Stimulated activated CD8-positive, alpha-beta memory T cell treated with anti-CD3 and anti-CD28 coated beads, Interleukin-15, amount 100 ng/mL, for 4 hours (primary cell): ENCODE data around the gene RTP1.

Experiments
- DNase-seq, 2 donors: peaks; one replicate each; pipeline ENCODE4 v3.0.0-alpha.2; 2020; ENCODE audit warnings: low read depth in 2 of 2

RTP1 gene

DNA sequence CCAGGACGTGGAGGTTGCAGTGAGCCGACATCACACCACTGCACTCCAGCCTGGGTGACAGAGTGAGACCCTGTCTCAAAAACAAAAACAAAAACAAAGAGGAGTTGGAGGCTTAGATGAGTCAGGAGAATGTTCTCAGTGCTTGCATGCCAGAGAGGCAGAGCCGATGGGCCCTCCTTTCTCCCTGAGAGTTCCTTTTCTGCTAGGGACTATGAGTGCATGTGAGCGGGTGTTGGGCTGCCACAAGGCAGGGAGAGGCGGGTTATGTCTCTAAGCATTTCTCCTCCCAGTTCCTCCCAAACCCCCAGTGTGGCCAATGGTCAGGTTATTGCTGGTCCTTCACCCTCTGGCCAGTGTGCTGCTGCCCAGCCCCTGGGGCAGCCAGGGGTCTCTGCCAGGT is 45.1 kb downstream of the RTP1 start:
- DNase-seq: no peak

DNA sequence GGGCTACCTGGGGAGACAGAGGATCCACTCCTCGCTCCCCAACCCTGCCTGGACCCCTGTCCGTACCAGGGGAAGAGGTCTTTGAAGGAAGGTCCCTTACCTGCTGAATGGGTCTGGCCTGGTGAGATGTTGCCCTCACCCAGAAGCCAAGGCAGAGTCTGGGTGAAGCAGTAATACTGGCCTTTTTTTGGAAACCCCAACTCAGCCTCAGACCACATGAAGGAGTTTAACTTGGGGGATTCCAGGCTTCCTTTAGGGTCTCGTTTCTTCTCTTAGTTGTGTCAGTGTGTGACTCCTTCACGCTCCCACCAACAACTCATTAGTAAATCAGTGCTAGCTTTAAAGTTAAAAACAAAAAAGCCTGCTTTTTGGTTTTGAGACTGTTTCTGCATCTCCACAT is 45.6 kb downstream of the RTP1 start:
- no peak for DNase-seq

DNA sequence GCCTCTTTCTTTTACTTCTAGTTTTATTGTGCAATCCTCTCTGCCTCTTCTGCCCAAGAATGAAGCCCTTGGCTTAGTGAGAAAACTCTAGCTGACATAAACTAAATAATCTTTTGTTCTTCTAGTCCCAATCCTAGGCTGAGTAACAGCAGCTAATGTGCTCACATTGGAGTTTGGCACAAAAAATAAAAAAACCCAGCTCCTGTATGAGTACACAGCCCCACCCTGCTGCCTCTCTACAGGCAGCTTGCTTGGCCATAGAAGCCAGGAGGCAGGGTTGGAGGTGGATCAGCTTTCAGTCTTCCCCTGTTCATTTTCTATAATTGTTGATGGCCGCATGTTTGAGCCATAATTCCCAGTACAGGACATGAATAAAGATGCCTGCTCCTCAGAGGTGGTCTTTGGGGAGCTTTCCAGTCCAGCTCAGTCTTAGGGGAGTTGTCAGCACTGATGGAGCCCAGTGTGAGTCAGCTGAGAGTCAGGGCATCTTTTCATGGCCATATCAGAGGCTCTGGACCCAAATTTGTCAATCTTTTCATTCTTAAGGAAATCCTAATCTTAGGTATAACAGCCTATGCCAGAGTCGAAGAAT is 46.7 kb downstream of the RTP1 start:
- DNase-seq: no peak

GRCh38 chr3:187247398-187247797 is 50.1 kb downstream of the RTP1 start:
- no peak for DNase-seq
